ENCODE data around the gene BATF3.

The BATF3 gene

GRCh38 chr1:212703991-212704564, 4.4 kb upstream of the BATF3 start:
- DNase-seq (ENCODE audit: low read depth) = no peak

- no peak for DNase-seq (ENCODE audit: low read depth)
Measured at GRCh38 chr1:212702672-212703071, 3.0 kb upstream of the BATF3 start.

- DNase-seq (ENCODE audit: low read depth) = no peak
Measured at GRCh38 chr1:212701910-212702309, 2.3 kb upstream of the BATF3 start.

- no peak for DNase-seq (ENCODE audit: low read depth)
Measured at GRCh38 chr1:212700892-212701819, 1.5 kb upstream of the BATF3 start.

- DNase-seq (ENCODE audit: low read depth) = peak; percentile 70
Measured at GRCh38 chr1:212700223-212700891, 717 bp upstream of the BATF3 start.

GRCh38 chr1:212699104-212699624, 476 bp downstream of the BATF3 start:
- DNase-seq (ENCODE audit: low read depth) = peak; percentile 62

GRCh38 chr1:212698467-212699103, 1.1 kb downstream of the BATF3 start:
- DNase-seq (ENCODE audit: low read depth) = no peak

GRCh38 chr1:212696721-212697331, 2.8 kb downstream of the BATF3 start:
- DNase-seq (ENCODE audit: low read depth) = no peak

- no peak for DNase-seq (ENCODE audit: low read depth)
Measured at GRCh38 chr1:212692774-212693644, 6.6 kb downstream of the BATF3 start.

GRCh38 chr1:212691561-212692071, 8.0 kb downstream of the BATF3 start:
- DNase-seq (ENCODE audit: low read depth) = peak; percentile 37

- no peak for DNase-seq (ENCODE audit: low read depth)
Measured at GRCh38 chr1:212690816-212691403, 8.7 kb downstream of the BATF3 start.

GRCh38 chr1:212689758-212690529, 9.7 kb downstream of the BATF3 start:
- DNase-seq (ENCODE audit: low read depth) = no peak

GRCh38 chr1:212689196-212689725, 10.4 kb downstream of the BATF3 start:
- no peak for DNase-seq (ENCODE audit: low read depth)

GRCh38 chr1:212688341-212689047, 11.1 kb downstream of the BATF3 start:
- no peak for DNase-seq (ENCODE audit: low read depth)

GRCh38 chr1:212687811-212688210, 11.8 kb downstream of the BATF3 start:
- no peak for DNase-seq (ENCODE audit: low read depth)

GRCh38 chr1:212686591-212686990, 13.0 kb downstream of the BATF3 start:
- no peak for DNase-seq (ENCODE audit: low read depth)

GRCh38 chr1:212686069-212686468, 13.6 kb downstream of the BATF3 start:
- DNase-seq (ENCODE audit: low read depth) = no peak

GRCh38 chr1:212685429-212685828, 14.2 kb downstream of the BATF3 start:
- DNase-seq (ENCODE audit: low read depth) = no peak
